Measurements from ENCODE around the gene FANCC.

The FANCC gene

DNA sequence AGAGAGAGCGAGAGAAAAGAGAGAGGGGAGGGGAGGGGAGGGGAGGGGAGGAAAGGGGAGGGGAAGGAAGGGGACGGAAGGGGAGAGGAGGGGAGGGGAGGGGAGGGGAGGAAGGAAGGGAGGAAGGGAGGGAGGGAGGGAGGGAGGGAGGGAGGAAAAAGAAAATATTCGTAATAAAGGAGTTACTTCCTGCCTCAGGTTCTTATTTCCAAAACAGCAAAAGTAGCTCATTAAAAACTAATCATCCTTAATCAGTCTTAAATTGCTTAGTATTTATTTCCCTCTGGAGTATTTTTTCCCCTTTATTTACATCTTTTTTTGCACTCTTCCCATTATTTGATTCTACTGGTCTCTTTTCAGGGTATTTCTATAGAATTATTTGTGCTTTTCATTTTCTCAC lies 162.3 kb downstream of the FANCC start:
- peaks cover 22% of the 10 kb centered on the region for H3K36me3 Mint-ChIP-seq (ENCODE audit: low read depth)
- H3K27me3 Mint-ChIP-seq (ENCODE audit: low read depth, poor library complexity): no peaks in the 10 kb centered on the region
- peaks cover 3% of the 10 kb centered on the region for H3K9me3 Mint-ChIP-seq
- H3K4me1 Mint-ChIP-seq: peaks cover 10% of the 10 kb centered on the region
- H3K27ac Mint-ChIP-seq: peak overlapping the region; percentile 74
- no peak overlapping the region for H3K4me3 Mint-ChIP-seq
- TF ChIP-seq CTCF (IDR thresholded peaks at IDR 0.05): no peak
- no peak for DNase-seq

DNA sequence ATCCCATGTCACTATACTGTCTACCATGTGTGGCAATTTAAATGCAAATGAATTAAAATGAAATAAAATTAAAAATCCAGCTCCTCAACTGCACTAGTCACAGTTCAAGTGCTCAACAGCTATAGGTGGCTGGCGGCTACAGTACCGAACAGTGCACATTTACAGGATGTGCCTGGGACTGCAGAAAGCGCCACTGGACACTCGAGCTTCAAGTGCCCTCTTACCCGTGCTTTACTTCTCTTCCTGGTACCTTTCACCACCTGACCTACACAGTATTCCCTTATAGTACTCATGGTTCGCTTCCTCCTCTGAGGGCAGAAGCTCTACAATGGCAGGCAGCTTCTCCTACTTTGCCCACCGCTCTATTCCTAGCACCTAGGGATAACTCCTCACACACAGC lies 166.6 kb downstream of the FANCC start:
- Mint-ChIP-seq H3K4me3 (no peak overlapping the region), H3K27ac (no peak overlapping the region), H3K36me3 (ENCODE audit: low read depth) (peaks cover 15% of the 10 kb centered on the region), H3K9me3 (no peaks in the 10 kb centered on the region), H3K4me1 (no peaks in the 10 kb centered on the region), H3K27me3 (ENCODE audit: low read depth, poor library complexity) (no peaks in the 10 kb centered on the region)
- no peak for DNase-seq
- no peak for TF ChIP-seq CTCF (IDR thresholded peaks at IDR 0.05)

DNA sequence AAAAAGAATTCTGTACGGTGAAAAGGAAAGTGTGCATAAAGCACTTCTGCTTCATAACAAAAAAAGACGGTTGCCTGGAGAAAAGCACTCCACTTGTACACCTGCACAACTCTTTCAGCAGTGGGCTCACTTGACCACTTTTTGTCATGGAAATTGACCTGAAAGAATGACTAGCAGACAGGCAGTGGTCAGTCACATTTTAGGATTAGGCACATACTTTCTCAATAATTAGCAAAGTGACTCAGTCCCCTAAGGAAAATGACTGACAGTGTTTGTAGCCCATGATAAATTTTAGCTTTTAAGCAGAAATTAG lies 169.3 kb downstream of the FANCC start:
- Mint-ChIP-seq H3K27ac (no peak overlapping the region), H3K9me3 (no peaks in the 10 kb centered on the region), H3K27me3 (ENCODE audit: low read depth, poor library complexity) (no peaks in the 10 kb centered on the region)

DNA sequence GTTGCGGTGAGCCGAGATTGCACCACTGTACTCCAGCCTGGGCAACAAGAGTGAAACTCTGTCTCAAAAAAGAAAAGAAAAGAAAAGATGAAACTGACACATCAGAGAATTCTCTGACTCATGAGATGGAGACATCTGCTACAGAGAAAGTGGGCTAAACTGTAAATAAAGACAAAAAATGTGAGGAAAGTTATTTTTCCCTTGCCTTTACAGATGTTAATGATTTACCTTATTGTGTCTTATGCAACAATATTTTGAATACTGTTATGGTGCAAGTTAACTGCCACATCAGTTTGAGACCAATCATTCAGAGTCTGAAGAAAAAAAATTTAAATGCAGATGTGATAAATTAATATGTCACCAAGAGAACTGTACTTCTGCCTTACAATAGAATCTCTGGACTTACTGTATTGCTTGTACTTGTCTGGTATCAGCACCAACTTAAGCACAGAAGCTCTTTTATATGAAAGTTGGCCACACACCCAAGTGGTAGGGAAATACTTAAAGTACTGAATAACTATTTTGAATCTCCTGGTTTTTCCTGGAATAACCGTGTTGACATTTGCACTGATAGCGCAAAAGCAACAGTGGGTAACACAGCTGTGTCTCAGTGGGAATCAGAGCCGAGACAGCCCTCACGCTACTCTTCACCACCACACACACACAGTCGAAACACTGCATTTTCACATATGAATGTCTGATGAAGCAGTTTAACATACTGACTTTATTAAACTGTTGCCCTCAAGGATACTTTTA lies 169.9 kb downstream of the FANCC start:
- H3K4me3 Mint-ChIP-seq: no peak overlapping the region
- peaks cover 22% of the 10 kb centered on the region for H3K4me1 Mint-ChIP-seq
- no peaks in the 10 kb centered on the region for H3K27me3 Mint-ChIP-seq (ENCODE audit: low read depth, poor library complexity)
- H3K9me3 Mint-ChIP-seq: no peaks in the 10 kb centered on the region
- DNase-seq: no peak
- no peak for TF ChIP-seq CTCF (IDR thresholded peaks at IDR 0.05)
- no peak overlapping the region for H3K27ac Mint-ChIP-seq
- H3K36me3 Mint-ChIP-seq (ENCODE audit: low read depth): peaks cover 37% of the 10 kb centered on the region

More for the DNA sequence above, 169.3 kb downstream of the FANCC start:
- Mint-ChIP-seq H3K36me3 (ENCODE audit: low read depth) (peaks cover 34% of the 10 kb centered on the region), H3K4me1 (peaks cover 16% of the 10 kb centered on the region), H3K4me3 (no peak overlapping the region)
- no peak for TF ChIP-seq CTCF (IDR thresholded peaks at IDR 0.05)
- no peak for DNase-seq

DNA sequence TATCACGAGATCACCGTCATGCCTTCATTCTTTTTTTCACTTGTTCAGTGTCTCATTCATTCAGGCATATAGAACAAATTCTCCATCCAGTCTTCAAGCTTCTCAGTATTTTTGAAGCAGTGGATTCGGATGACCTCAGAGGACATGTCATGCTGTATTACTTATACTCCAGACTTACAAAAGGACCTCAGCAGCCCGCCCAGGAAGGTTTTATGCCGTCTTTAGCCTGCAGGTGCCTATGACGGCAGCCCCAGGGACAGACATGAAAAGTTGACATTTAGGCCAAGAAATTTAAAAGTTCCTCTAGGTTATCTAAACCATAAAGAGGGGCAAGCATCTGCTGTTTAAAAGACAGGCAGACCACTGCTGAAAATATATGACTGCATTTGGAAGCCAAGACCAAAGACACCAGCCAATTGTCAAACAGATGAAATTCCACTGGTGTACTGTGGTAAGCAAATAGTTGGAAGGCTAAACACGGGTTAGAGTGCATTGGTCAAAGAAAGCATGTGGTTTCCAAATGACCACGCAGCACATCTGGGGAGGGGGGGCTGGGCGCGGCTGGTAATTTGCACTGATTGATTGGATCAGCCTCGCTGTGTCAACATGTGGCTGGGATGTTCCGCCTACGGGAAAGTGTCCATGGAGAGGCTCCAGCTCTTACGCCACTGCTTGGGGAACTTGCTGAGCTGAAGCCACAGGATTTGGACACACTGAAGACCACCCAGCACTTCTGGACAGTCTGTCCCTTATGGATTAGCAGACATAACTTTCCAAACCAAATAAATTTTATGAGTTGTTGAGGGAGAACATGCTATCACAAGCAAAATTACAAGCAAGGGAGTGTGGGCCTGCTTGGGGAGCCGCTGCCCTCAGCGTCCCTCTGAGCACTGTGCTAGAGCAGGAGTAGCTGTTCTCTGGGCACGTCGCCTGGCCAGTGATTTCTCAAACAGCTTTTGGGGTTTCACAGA lies 173.6 kb downstream of the FANCC start:
- TF ChIP-seq CTCF (IDR thresholded peaks at IDR 0.05): no peak
- Mint-ChIP-seq H3K27me3 (ENCODE audit: low read depth, poor library complexity) (no peaks in the 10 kb centered on the region), H3K4me1 (peaks cover 28% of the 10 kb centered on the region), H3K27ac (peak overlapping the region; percentile 58), H3K9me3 (no peaks in the 10 kb centered on the region), H3K36me3 (ENCODE audit: low read depth) (peaks cover 22% of the 10 kb centered on the region), H3K4me3 (no peak overlapping the region)
- no peak for DNase-seq

All from nephron progenitor cell (in vitro differentiated cells).